HG02571 (cell line): ENCODE results near the gene SGK1.

ENCODE experiments used
- ATAC-seq: cut with Tn5 transposase; IDR thresholded peaks from one replicate; pipeline ENCODE4 v1.9.1; 2021; ENCODE audit warnings: mild to moderate bottlenecking, moderate library complexity; ENCODE audit not compliant: unreplicated experiment

The SGK1 gene

GRCh38 chr6:134317471-134318131 is at the start of gene SGK1:
Gene SGK1, minus strand, starts transcription at chr6:134318112. Its CDS starts 652 bp downstream, at chr6:134317460.
- ATAC-seq, result no peak

GRCh38 chr6:134363323-134364039 is 45.6 kb upstream of the SGK1 start:
- ATAC-seq, result no peak

GRCh38 chr6:134361011-134361410 is 43.1 kb upstream of the SGK1 start:
- no peak for ATAC-seq

DNA sequence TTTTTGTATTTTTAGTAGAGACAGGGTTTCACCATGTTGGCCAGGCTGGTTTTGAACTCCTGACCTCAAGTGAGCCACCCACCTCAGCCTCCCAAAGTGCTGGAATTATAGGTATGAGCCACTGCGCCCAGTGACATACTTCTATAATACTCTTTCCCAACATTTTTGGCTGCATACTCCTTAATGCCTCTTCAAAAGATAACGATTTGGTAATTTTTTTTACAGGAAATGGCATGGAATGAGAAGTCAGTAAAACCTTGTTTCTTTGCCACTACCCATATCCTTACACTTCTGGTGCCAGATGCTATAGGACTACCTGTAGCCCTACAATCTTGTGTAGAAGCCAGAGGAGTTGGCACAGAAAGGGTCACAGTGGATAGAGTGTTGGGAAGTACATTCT is 41.4 kb upstream of the SGK1 start:
- ATAC-seq, result no peak

GRCh38 chr6:134358320-134358719 is 40.4 kb upstream of the SGK1 start:
- no peak for ATAC-seq

- no peak for ATAC-seq
Measured at GRCh38 chr6:134357022-134357487, 39.1 kb upstream of the SGK1 start.

DNA sequence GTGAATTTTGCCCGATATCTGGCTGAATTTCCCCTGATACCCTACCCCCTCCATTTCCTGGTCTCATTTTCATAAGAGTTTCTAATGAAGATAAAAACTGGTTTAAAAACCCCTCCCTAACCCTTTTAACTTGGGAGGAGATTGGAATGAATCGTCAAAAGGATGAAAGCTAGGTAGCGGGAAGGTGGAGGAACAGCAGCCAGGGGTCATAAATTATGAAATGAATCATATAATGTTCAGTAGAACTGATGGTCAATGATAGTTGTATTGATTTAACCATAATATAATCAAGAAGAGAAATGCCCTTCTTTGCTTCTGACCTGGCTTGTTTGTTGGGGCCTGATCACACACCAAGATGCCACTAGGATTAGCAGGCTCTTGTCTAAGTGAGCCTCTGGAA is 38.5 kb upstream of the SGK1 start:
- no peak for ATAC-seq

- ATAC-seq, result no peak
Measured at GRCh38 chr6:134352786-134353480, 35.0 kb upstream of the SGK1 start.

DNA sequence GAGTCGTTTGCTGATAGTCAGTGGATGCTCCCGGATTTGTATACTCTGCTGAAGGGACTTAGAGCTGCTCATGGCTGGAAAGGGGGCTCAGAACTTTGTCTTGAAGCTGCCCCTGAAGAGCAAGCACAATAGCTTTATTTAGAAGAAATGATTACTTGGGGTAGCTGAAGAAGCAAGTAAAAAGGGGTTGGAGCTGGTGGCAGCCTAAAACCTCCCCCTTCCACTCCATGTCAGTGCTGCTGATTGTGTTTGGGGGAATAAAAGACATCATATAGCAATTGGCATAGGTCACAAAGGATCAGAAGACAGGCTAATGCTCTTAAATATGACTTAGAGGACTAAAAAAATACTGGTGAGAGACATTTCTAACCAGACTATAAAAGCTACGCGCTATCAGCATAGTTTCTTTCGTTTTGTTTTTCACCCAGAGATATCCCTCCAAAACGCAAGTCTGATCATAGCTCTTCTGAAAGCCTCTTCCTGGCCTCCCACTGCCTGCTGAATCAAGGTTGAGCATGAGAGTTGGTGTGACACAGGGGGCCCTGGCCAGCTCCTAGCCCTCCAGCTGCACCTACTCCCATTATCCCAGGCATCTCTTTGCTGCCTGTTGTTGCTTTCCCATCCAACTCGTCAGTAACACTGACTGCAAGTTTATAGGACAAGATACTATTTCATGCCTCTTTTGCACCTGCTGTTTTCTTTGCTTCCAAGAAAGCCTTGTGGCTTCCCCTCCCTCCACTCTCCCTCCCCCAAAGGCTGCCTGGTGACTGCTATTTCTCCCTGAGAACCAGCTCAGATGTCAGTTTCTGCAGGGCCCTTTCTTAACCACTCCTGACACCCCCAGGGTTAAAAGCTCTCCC is 33.9 kb upstream of the SGK1 start:
- ATAC-seq, result no peak

GRCh38 chr6:134347885-134348805 is 30.2 kb upstream of the SGK1 start:
- no peak for ATAC-seq

- ATAC-seq, result no peak
Measured at GRCh38 chr6:134346932-134347545, 29.1 kb upstream of the SGK1 start.

- no peak for ATAC-seq
Measured at GRCh38 chr6:134345789-134346188, 27.9 kb upstream of the SGK1 start.

DNA sequence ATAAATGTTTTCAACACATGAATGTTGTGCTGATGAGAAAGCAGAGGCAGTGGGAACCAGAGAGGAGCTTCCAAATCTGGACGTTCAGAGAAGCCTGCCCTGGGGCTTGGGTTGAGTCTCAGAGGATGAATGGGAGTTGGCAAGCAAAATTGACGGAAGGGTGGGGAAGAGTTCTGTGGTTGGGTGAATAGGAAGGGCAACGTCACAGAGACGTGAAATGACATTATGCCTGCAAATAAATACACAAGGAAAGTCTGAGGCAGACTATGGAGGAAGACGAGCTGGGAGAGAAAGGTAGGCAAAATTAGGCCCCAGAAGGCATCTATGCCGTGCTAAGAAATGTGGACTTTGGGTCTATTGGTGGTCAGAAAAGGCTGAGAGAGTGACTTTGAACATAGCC is 25.2 kb upstream of the SGK1 start:
- ATAC-seq, result no peak

GRCh38 chr6:134341999-134342567 is 24.2 kb upstream of the SGK1 start:
- no peak for ATAC-seq

DNA sequence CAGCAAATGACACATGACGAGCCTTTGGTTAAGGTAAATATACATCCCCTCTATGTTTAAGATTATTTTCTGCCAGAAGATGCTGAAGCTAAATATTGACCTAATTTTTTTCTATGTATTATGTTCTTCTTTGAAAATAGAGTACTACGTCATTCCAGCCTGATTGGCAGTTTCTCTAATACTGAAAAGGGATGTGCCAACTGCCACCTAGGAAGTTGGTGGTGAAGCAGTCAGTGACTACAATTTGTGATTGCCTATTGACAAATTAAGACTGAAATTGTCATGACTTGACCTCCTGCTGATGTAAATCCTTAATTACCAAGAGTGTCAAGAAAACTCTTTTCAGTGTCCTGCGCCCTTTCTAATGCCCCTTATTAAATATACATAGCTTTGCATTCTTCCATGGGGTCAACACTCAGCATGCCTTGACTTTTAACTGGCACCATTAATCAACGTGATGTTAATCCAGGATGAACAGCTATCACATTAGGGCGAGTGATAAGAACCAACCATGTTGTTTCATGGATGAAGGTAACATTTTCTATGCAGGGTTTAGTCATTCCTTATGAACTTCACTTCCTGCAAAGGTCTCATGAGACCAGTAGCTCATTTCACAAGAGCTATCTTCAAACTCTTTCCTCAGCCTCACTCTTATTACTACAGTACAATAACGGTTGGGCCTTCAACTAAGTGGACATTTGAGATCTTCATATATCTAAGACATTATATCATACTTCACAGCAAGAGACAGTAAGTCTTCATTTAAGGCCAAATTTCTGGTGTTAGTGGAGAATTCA is 22.5 kb upstream of the SGK1 start:
- ATAC-seq, result no peak

DNA sequence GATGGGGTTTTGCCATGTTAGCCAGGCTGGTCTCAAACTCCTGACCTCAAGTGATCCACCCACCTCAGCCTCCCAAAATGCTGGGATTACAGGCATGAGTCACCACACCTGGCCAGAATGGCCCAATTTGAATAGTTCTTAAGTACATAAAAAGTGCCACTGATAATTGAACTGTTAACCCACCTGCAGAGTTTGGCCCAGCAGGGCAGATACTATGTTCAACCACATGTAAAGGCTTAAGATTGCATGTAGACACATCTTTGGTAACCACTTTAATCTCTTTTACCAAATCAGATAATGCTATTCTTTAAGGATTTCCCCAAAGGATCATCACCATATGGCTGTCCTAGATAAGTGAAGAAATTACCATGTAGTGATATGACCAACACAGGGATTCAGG is 21.3 kb upstream of the SGK1 start:
- ATAC-seq, result no peak

DNA sequence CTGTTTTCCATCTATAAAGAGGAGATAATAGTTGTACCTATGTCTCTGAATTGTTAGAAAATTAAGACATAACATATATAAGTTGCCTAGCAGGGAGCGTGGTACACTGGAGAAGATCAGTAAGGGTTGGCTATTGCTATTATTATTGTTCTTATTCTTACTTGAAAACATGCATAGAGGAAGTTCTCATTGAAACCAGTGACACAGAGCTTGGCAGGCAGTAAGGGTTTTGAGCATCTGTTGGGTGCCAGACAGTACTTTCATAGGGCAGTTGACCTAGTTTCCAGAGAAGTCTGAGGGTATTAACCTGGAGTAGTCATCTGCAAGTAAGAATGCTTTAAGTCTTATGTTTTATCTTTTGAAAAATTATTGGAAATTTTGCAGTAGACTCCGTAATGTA is 13.3 kb upstream of the SGK1 start:
- no peak for ATAC-seq

DNA sequence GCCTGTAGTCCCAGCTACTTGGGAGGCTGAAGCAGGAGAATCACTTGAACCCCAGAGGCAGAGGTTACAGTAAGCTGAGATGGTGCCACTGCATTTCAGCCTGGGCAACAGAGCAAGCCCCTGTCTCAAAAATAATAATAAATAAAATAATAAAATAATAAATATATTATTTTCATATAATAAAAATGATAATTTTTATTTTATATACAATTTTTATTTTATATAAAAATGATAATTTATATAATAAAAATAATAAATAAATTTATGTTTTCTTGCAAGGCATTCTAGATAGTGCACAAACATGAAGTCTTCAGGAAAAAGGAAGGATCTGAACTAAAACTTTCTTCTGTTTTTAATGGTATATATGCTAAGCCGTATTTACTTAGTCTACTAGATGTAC is 12.6 kb upstream of the SGK1 start:
- ATAC-seq, result no peak
